A673 (cell line): ENCODE measurements around the gene RHBG.

ENCODE experiments used
- CTCF ChIP-seq: fragments of 300-800, 200-600 bp; sonication (generic); conservative IDR thresholded peaks from 2 replicates; pipeline ENCODE4 v1.5.1; 2017; ENCODE audit warnings: low read depth, mild to moderate bottlenecking, antibody characterized with exemption, low read length, moderate library complexity, mixed read lengths
- EZH2 ChIP-seq: fragments of 200-600 bp; sonication (generic); IDR thresholded peaks from 2 replicates; pipeline ENCODE4 v1.6.1; 2017; ENCODE audit warnings: borderline replicate concordance, low read depth, mild to moderate bottlenecking, mixed read lengths, antibody characterized with exemption, low read length; ENCODE audit not compliant: poor library complexity, severe bottlenecking

GRCh38 chr1:156392452-156392853 lies 23.4 kb downstream of the RHBG start:
- TF ChIP-seq CTCF (no peak), EZH2 (no peak)
